ENCODE measurements around the gene INAFM2. TPM values are rescaled to one million over a fixed set of nuclear protein-coding genes. Genes with fewer than 3 reads are reported as not detected.
A peak's percentile ranks its signal among the peaks of the same experiment; 100 is the strongest.

INAFM2 gene
- total and polyA plus RNA-seq, 9 of the 15 experiments (the other 6 are each of a cell fraction or from before 2014, with no cell fraction given), result 11.8 to 43.1 (median 27.2) TPM

- POLR2A ChIA-PET, result interaction anchor here (0.5 to 1.1 kb wide), 2 partner anchors 62 to 108 kb away, joined by 3 to 4 read pairs; no protein-coding TSS in a partner anchor
- WGBS (ENCODE audit: insufficient coverage, low coverage, missing lambda C conversion rate), result 76% methylated on average over 23 of the region's 26 CpGs
- Histone ChIP-seq H2AFZ (ENCODE audit: low read depth, low read length) (peak overlapping the region; percentile 69; the same call in 1 of the 2 replicates), H3K4me3 (no peak overlapping the region), H3K9ac (ENCODE audit: insufficient read depth in 1 of 2, low read depth in 2 of 2, low read length in 2 of 2) (peak overlapping the region in 1 of 2 experiments; percentile 81; a peak in 1 of 4 replicates), H3K27me3 (ENCODE audit: control insufficient read depth in 2 of 2, insufficient read depth in 2 of 2, low read length in 2 of 2) (no peaks in the 10 kb centered on the region), H3K27ac (ENCODE audit: extremely low read depth, low read depth, low read length) (no peak overlapping the region), H3K79me2 (ENCODE audit: control insufficient read depth, insufficient read depth, low read length) (no peaks in the 10 kb centered on the region), H3K4me1 (replicated peaks in 1 of 2; ENCODE audit: control insufficient read depth in 2 of 2, insufficient read depth in 2 of 2, low read length in 2 of 2) (peaks cover 40 to 71% of the 10 kb centered on the region in 2 experiments), H3K4me2 (ENCODE audit: insufficient read depth, low read length) (no peak overlapping the region), H3K9me1 (ENCODE audit: control insufficient read depth, insufficient read depth, low read length) (no peaks in the 10 kb centered on the region), H4K20me1 (replicated peaks; ENCODE audit: control insufficient read depth, insufficient read depth, low read length) (peaks cover 6% of the 10 kb centered on the region; the same call in 1 of the 2 replicates), H3K36me3 (ENCODE audit: control insufficient read depth, insufficient read depth, low read length) (no peaks in the 10 kb centered on the region; the same call in 2 of the 3 replicates), H3K9me3 (replicated peaks; ENCODE audit: control insufficient read depth, insufficient read depth, low read depth, low read length) (no peaks in the 10 kb centered on the region)
- DNase-seq (ENCODE audit: extremely low read depth in 1 of 4, low spot score in 3 of 4) (no peak), ATAC-seq (no peak), FAIRE-seq (no peak)
- TF ChIP-seq ZNF3 (CRISPR knock-in tag; IDR thresholded peaks at IDR 0.05) (no peak), ZNF23 (CRISPR knock-in tag; IDR thresholded peaks at IDR 0.05) (no peak), CTCF (IDR thresholded peaks at IDR 0.05 in 2 of 3, conservative IDR thresholded peaks at IDR 0.05 in 1 of 3; ENCODE audit: insufficient read depth in 2 of 3, low read depth in 1 of 3, low read length in 3 of 3) (no peak), NCOA6 (IDR thresholded peaks at IDR 0.05) (no peak), SMAD3 (CRISPR knock-in tag; conservative IDR thresholded peaks at IDR 0.05) (no peak)
- CTCF ChIA-PET (ENCODE audit: low intra/inter-chr PET ratio), result no interaction called here
- intact Hi-C loops (cut with micrococcal nuclease), result loop anchor here (5.0 kb wide), 1 partner anchor 118 kb away; no protein-coding TSS in a partner anchor
- BruUV-seq (replicated peaks), result no TSS peak
- in situ Hi-C loops (cut with MboI), result no loop called here
These were observed 11.7 kb downstream of the INAFM2 start for GRCh38 chr15:40334941-40335795.

All from K562 (cell line).